Panc1 (cell line): ENCODE data around the gene AK8. TPM values are rescaled to one million over a fixed set of nuclear protein-coding genes. Genes with fewer than 3 reads are reported as not detected.

ENCODE experiments used
- ATAC-seq: fragments of 200-7000 bp; cut with Tn5 transposase; 2 replicates; pipeline ENCODE4 v1.9.1; 2020; ENCODE audit warnings: mild to moderate bottlenecking, moderate library complexity
- BruUV-seq: library from RNA; stranded (reverse); fragments of 400-500 nt; replicated peaks from 2 replicates; lab custom pipeline; 2021; lab: Mats Ljungman, UMichigan
- CTCF ChIA-PET: fragments of 300-600 bp; sonication (Branson Sonifier 250); formaldehyde crosslinking; loops from one replicate; lab custom pipeline; 2022; ENCODE audit warnings: antibody characterized with exemption; lab: Charles Lee
- POLR2A ChIA-PET: fragments of 300-600 bp; sonication (Branson Sonifier 250); formaldehyde crosslinking; loops from one replicate; lab custom pipeline; 2022; ENCODE audit warnings: antibody characterized with exemption; lab: Charles Lee
- DNase-seq: peaks from one replicate; pipeline ENCODE4 v3.0.0-alpha.2; 2010; ENCODE audit warnings: low read depth, low spot score
- H3K27ac ChIP-seq: 2 replicates; pipeline ENCODE4 v1.5.1; 2011; ENCODE audit warnings: mild to moderate bottlenecking, low read length, inconsistent platforms
- H3K27me3 ChIP-seq: fragments of 200-500 bp; sonication (Bioruptor generic); 2 replicates; pipeline ENCODE4 v1.6.0; 2014; ENCODE audit warnings: low read length, inconsistent platforms; ENCODE audit not compliant: control insufficient read depth, insufficient read depth
- H3K36me3 ChIP-seq: fragments of 200-500 bp; sonication (Bioruptor generic); 2 replicates; pipeline ENCODE4 v1.5.1; 2014; ENCODE audit warnings: inconsistent platforms, mild to moderate bottlenecking, low read length, moderate library complexity; ENCODE audit not compliant: control insufficient read depth, insufficient read depth
- H3K4me1 ChIP-seq: 2 replicates; pipeline ENCODE4 v1.5.1; 2011; ENCODE audit warnings: inconsistent platforms, mild to moderate bottlenecking, low read length, moderate library complexity; ENCODE audit not compliant: control insufficient read depth, insufficient read depth
- H3K4me3 ChIP-seq, 2 experiments: 2 replicates each; pipeline ENCODE4 v1.5.1; 2011 to 2012; ENCODE audit warnings: low read depth in 2 of 2, low read length in 2 of 2, mild to moderate bottlenecking in 2 of 2, inconsistent platforms in 1 of 2, moderate library complexity in 1 of 2
- H3K9me3 ChIP-seq: fragments of 200-500 bp; sonication (Bioruptor generic); 2 replicates; pipeline ENCODE4 v1.5.1; 2014; ENCODE audit warnings: low read depth, mild to moderate bottlenecking, inconsistent platforms, low read length, moderate library complexity; ENCODE audit not compliant: control insufficient read depth, insufficient read depth
- POLR2AphosphoS5 ChIP-seq: IDR thresholded peaks from 2 replicates; pipeline ENCODE4 v1.6.1; 2012; ENCODE audit warnings: mild to moderate bottlenecking, low read depth, low read length, moderate library complexity
- SIN3A ChIP-seq: IDR thresholded peaks from 2 replicates; pipeline ENCODE4 v1.6.1; 2012; ENCODE audit warnings: low read depth, mild to moderate bottlenecking, low read length, moderate library complexity, borderline replicate concordance; ENCODE audit not compliant: insufficient read depth
- TCF7L2 ChIP-seq: IDR thresholded peaks from 2 replicates; pipeline ENCODE4 v1.6.1; 2011; ENCODE audit warnings: mild to moderate bottlenecking, low read depth, low read length, inconsistent platforms
- in situ Hi-C: cut with HindIII; loops from 2 replicates; pipeline ENCODE4 v1.10.0; 2016; ENCODE audit warnings: low sequenced_read_pairs, low pct_unique_long_range_greater_than_20kb
- intact Hi-C: fragments of 100-400 bp; cut with micrococcal nuclease; formaldehyde crosslinking; loops from one replicate; pipeline ENCODE4 v1.10.0; 2022; ENCODE audit not compliant: unreplicated experiment
- total RNA-seq: library from RNA; stranded (reverse); gene quantifications from one replicate; pipeline ENCODE4 v1.2.1, GENCODE V29; 2021; ENCODE audit not compliant: unreplicated experiment
- TF ChIP-seq, protein P1 (sequence below), 2 experiments: IDR thresholded peaks; 2 replicates each; pipeline ENCODE4 v1.6.1; 2011 to 2012; ENCODE audit warnings: low read depth in 2 of 2, control low read depth in 1 of 2, low read length in 1 of 2, mild to moderate bottlenecking in 1 of 2, moderate library complexity in 1 of 2; ENCODE audit not compliant: insufficient read depth in 1 of 2
- TF ChIP-seq, protein P2 (sequence below): fragments of 450-650 bp; IDR thresholded peaks from 2 replicates; pipeline ENCODE4 v1.5.1; 2017; ENCODE audit warnings: mild to moderate bottlenecking

The AK8 gene
- total RNA-seq, 1 experiment from 2014 or later = 0.39 TPM

DNA sequence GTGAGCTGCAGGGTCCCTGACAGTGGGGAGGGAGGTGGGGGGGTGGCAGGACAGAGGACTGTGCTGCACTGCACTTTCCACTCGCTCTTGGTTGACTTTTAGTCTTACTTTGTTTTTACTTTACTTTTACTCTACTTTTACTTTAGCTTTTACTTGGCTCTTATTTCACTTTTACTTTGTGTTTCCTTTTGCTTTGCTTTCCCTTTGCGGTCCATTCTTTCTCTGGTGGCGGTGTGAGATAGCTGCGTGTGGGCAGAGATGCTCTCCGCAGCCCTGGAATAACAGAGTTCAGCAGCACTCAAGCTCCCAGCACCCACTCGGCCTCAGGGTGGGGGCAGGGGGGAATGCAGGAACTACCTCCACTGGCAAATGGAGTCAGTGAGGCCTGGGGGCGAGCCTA lies 4.7 kb downstream of the AK8 start:
- in situ Hi-C loops = no loop called here

DNA sequence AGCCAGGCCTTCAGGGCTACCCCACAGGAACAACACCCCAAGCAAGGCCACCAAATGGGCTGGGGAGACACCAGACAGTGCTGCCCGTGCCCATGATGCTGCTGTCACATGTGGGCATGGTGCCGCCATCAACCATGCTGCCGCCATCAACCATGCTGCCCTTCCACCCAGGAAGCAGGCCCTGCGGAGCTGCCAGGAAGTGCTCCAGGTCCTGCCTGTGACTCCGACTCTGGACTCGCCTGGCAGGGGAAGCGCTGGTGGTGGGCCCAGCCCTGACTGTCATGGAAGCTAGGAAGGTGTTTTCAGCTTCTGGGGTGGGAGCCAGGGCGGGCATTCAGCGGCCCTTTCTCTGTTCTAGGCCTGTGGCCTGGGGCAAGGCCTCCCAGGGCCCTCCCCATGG lies 8.8 kb downstream of the AK8 start:
- CTCF ChIA-PET = no interaction called here
- no peak overlapping the region for H3K4me3 ChIP-seq

More for the DNA sequence above, 4.7 kb downstream of the AK8 start:
- Histone ChIP-seq H3K9me3 (no peaks in the 10 kb centered on the region), H3K27ac (no peak overlapping the region), H3K27me3 (no peaks in the 10 kb centered on the region), H3K36me3 (no peaks in the 10 kb centered on the region; the same call in 1 of the 2 replicates), H3K4me3 (no peak overlapping the region), H3K4me1 (no peaks in the 10 kb centered on the region)
- ATAC-seq (no peak), DNase-seq (no peak)
- BruUV-seq = no TSS peak
- no peak for TF ChIP-seq TCF7L2
- TF ChIP-seq POLR2AphosphoS5 = no peak
- TF ChIP-seq, protein P1, sequence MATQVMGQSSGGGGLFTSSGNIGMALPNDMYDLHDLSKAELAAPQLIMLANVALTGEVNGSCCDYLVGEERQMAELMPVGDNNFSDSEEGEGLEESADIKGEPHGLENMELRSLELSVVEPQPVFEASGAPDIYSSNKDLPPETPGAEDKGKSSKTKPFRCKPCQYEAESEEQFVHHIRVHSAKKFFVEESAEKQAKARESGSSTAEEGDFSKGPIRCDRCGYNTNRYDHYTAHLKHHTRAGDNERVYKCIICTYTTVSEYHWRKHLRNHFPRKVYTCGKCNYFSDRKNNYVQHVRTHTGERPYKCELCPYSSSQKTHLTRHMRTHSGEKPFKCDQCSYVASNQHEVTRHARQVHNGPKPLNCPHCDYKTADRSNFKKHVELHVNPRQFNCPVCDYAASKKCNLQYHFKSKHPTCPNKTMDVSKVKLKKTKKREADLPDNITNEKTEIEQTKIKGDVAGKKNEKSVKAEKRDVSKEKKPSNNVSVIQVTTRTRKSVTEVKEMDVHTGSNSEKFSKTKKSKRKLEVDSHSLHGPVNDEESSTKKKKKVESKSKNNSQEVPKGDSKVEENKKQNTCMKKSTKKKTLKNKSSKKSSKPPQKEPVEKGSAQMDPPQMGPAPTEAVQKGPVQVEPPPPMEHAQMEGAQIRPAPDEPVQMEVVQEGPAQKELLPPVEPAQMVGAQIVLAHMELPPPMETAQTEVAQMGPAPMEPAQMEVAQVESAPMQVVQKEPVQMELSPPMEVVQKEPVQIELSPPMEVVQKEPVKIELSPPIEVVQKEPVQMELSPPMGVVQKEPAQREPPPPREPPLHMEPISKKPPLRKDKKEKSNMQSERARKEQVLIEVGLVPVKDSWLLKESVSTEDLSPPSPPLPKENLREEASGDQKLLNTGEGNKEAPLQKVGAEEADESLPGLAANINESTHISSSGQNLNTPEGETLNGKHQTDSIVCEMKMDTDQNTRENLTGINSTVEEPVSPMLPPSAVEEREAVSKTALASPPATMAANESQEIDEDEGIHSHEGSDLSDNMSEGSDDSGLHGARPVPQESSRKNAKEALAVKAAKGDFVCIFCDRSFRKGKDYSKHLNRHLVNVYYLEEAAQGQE (IDR thresholded peaks at IDR 0.05; ENCODE audit: insufficient read depth in 1 of 2, low read depth in 2 of 2, low read length in 1 of 2) = no peak
- TF ChIP-seq, protein P2, sequence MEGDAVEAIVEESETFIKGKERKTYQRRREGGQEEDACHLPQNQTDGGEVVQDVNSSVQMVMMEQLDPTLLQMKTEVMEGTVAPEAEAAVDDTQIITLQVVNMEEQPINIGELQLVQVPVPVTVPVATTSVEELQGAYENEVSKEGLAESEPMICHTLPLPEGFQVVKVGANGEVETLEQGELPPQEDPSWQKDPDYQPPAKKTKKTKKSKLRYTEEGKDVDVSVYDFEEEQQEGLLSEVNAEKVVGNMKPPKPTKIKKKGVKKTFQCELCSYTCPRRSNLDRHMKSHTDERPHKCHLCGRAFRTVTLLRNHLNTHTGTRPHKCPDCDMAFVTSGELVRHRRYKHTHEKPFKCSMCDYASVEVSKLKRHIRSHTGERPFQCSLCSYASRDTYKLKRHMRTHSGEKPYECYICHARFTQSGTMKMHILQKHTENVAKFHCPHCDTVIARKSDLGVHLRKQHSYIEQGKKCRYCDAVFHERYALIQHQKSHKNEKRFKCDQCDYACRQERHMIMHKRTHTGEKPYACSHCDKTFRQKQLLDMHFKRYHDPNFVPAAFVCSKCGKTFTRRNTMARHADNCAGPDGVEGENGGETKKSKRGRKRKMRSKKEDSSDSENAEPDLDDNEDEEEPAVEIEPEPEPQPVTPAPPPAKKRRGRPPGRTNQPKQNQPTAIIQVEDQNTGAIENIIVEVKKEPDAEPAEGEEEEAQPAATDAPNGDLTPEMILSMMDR = no peak
- no peak for TF ChIP-seq SIN3A
- intact Hi-C loops = no loop called here
- ChIA-PET CTCF (no interaction called here), POLR2A (no interaction called here)

More for the DNA sequence above, 8.8 kb downstream of the AK8 start:
- no peak for TF ChIP-seq TCF7L2
- TF ChIP-seq, protein P1 (IDR thresholded peaks at IDR 0.05; ENCODE audit: insufficient read depth in 1 of 2, low read depth in 2 of 2, low read length in 1 of 2) = no peak
- in situ Hi-C loops = no loop called here
- Histone ChIP-seq H3K27ac (no peak overlapping the region), H3K4me1 (no peaks in the 10 kb centered on the region), H3K27me3 (no peaks in the 10 kb centered on the region), H3K36me3 (no peaks in the 10 kb centered on the region), H3K9me3 (no peaks in the 10 kb centered on the region)
- POLR2A ChIA-PET = no interaction called here
- ATAC-seq (no peak), DNase-seq (no peak)
- no TSS peak for BruUV-seq
- intact Hi-C loops = no loop called here
